GM12872 (cell line): Measurements from ENCODE around the gene DMRT2.

Experiments
- CTCF ChIP-seq: IDR thresholded peaks from 3 replicates; pipeline ENCODE4 v1.5.1; 2011; ENCODE audit warnings: low read depth, mild to moderate bottlenecking, low read length, moderate library complexity; ENCODE audit not compliant: insufficient read depth

Gene DMRT2

GRCh38 chr9:1013021-1013420 lies 37.1 kb upstream of the DMRT2 start:
- TF ChIP-seq CTCF, result no peak

GRCh38 chr9:1014225-1014624 lies 35.9 kb upstream of the DMRT2 start:
- no peak for TF ChIP-seq CTCF

- no peak for TF ChIP-seq CTCF
Observed at GRCh38 chr9:1014640-1015039, 35.5 kb upstream of the DMRT2 start.

GRCh38 chr9:1018121-1018520 lies 32.0 kb upstream of the DMRT2 start:
- 0 out of 3 replicates have a peak, but pooled peaks have one; percentile 14 for TF ChIP-seq CTCF

GRCh38 chr9:1024112-1024511 lies 26.0 kb upstream of the DMRT2 start:
- no peak for TF ChIP-seq CTCF

- no peak for TF ChIP-seq CTCF
Observed at GRCh38 chr9:1025131-1025530, 25.0 kb upstream of the DMRT2 start.

GRCh38 chr9:1026219-1026618 lies 23.9 kb upstream of the DMRT2 start:
- no peak for TF ChIP-seq CTCF
